Activated CD8-positive, alpha-beta memory T cell treated with anti-CD3 and anti-CD28 coated beads, Interleukin-2, amount 50 U/mL, for 24 hours (primary cell): ENCODE data around the gene BMS1.
"Not testable (repeated sequence)": the region's sequence is repeated elsewhere in the genome, so short reads cannot be mapped to it uniquely, and the experiment has no call there.

ENCODE experiments used
- DNase-seq: peaks from one replicate; pipeline ENCODE4 v3.0.0-alpha.2; 2020; ENCODE audit errors: extremely low read depth

The BMS1 gene

DNA sequence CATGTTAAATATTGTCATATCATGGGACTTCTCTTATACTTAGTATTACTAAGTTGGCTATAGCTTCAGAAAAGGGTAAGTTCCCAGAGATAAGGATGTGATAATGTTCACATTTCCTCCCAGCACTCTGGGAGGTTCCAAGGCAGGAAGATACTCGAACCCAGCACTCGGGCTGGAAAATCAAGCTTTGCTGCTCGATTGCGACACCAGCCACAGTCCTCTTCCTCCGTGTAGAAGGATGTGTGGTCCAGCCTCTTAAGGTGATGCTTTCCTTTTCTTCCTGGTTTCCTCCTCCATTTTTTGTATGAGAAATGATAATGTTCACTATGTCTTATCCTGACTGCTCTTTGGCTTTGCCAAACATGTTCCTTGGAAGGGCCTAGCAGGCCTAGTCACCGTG, 3.2 kb downstream of the BMS1 start:
- no peak for DNase-seq

DNA sequence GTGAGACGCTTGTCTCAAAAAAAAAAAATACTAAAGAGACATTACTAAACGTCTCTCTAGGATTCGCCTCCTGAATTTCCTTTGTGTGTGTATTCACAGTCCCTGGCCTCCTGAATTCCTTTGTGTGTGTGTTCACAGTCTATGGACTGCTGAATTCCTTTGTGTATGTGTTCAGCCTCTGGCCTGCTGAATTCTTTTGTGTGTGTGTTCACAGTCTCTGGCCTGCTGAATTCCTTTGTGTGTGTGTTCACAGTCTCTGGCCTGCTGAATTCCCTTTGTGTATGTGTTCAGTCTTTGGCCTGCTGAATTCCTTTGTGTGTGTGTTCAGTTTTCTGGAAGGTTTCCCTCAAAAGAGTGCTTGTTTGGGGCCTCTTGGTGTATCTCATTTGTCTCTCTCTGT, 8.2 kb downstream of the BMS1 start:
- DNase-seq: no peak

DNA sequence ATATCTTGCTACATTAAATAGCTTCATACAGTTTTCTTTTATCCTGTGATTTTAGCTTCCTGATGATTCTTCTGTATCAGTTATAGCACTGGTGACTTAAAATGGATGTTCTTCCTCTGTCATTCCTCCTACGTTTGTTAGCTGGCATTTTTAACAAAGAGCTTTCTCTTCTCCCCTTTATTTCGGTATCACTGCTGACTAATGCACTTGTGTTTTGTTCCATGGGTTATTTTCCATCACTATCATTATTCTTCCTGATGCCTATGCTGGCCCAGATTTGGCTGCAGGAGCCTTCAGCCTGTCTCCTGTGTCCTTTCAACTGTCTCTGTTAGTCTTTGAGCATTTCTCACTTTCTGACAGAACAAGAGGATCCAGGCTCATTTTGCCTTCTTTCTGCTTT, 13.1 kb downstream of the BMS1 start:
- DNase-seq: no peak

DNA sequence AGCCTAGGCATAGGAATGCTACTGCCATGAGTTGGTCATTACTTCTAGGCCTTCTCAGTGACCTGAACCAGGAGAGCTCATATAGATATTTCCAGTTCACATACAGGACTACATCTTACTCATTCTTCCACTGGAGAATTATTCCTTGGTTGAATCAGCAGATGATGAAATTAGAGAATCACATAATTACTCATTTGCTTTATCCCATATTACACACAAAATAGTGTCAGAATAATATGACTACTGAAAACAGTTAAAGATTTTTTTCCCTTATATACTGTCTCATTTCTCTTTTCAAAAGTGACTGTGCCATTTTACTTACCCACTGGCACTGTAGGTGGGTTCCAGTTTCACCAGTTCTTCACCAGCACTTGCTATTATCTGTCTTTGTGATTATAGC, 18.5 kb downstream of the BMS1 start:
- no peak for DNase-seq

DNA sequence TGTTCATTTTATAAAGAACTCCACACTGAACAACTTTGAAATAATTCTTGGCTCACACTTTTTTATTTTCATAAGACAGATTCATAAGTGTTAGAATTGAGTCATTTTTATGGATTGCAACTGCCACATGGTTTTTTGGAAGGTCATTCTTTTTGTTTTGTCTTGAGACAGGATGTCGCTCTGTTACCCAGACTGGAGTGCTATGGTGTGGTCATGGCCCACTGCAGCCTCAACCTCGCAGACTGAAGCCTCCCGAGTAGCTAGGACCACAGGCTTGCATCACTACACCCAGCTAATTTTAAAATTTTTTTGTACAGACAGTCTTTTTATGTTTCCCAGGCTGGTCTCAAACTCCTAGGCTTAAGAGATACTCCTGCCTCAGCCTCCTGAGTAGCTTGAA, 20.3 kb downstream of the BMS1 start:
- DNase-seq: no peak

DNA sequence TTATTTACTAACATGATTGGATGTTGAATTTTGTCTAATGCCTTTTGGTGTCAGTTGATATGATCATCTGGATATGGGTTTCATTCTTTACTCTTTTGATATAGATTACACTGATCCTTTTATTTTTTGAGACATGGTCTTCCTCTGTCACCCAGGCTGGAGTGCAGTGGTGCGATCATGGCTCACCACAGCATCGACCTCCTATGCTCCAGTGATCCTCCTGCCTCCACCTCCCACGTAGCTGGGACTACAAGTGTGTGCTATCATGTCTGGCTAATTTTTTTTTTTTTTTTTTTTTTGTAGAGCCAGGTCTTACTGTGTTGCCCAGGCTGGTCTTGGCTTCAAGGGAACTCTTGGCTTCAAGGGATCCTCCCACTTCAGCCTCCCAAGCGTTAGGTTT, 27.1 kb downstream of the BMS1 start:
- DNase-seq: no peak

DNA sequence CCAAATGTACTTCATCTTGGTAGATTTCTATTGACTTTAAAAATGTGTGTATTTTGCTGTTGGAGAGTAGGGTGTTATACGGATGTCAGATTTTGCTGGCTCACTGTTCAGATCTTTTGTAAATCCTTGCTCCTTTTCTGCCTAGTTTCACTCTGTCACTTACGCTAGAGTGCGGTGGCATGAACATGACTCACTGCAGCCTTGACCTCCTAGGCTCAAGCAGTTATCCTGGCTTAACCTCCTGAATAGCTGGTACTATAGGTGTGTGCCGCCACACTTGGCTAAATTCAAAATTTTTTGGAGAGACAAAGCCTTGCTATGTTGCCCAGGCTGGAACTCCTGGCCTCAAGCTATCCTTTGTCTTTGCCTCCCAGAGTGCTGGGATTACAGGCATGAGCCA, 29.4 kb downstream of the BMS1 start:
- DNase-seq: no peak

DNA sequence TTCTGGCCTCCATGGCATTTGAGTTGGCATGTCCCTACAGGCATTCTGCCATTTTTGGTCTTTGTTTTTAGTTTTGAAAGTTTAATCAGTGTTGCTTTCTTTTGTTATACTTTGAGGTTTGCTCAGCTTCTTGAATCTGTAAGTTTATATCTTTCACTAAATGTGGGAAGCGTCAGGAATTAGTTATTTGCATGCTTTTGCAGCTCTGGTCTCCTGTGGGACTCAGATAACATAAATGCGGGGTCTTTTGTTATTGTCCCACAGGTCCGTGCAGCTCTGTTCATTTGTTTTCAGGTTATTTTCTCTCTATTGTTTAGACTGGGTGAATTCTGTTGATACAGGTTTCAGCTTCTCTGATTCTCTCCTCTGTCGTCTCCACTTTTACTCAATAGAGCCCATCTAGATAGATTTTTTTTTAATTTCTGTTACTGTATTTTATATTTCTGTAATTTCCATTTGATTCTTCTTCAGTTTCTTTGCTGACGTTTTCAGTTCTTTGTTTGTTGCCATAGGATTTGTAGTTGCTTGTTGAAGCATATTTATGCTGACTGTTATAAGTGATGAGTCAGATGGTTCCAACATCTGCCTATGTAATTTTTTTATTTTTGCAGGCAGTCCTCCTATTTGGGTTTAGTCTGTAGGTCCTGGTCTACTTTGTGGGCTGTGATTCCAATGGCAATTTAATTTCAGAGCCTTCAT, 31.5 kb downstream of the BMS1 start:
- not testable (repeated sequence) for DNase-seq

DNA sequence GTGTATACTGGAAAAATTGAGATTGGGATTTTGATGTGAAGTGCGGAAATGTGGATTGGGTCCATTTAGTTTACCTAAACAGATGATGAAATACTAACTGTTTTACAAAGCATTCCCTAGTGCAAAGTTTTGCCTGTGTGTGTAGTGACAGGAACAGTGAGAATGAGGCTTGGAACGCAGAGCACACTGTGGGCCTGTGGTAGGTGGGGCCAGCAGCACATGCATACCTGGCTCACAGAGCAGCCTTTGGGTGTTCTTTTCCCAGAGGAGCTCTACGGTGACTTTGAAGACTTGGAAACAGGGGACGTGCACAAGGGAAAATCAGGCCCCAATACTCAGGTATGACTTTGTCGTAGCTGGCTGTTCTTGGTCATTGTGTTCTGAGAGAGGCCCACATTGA, 33.7 kb downstream of the BMS1 start:
- DNase-seq: not testable (repeated sequence)

DNA sequence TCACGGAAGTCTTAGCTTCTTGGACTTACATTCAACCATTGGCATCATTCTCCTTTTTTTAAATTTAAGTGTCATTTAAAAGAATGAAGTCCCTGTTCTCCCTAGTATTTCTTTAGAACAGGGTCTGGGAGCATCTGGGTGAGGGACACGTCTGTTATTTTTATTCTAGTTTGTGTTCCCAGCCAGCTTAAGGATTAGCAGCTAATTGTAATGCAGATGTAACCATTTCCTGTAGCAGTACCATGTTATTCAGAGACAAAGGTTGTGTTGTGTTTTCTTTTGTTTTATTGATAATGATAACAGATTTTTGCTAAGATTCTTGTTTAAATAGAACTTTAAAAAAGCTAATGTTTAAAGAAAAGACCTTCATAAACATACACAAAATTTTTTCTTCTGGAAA, 34.3 kb downstream of the BMS1 start:
- DNase-seq: no peak

DNA sequence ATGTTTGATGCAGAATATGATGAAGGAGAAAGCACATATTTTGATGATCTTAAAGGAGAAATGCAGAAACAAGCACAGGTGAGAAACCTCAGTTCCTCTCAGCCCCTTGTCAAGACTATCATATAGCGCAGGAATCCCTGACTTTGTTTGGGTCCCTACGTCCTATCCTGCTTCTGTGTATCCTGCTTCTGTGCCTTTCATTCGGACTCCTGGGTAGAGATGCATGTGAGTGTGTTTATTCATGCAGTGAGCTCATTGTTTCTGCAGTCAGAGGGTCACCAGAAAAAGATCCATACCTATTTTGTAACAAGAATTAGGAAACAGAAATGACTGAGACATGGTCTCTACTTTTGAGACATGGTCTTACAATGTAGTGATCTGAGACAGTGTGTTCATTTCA, 34.8 kb downstream of the BMS1 start:
- DNase-seq: not testable (repeated sequence)

DNA sequence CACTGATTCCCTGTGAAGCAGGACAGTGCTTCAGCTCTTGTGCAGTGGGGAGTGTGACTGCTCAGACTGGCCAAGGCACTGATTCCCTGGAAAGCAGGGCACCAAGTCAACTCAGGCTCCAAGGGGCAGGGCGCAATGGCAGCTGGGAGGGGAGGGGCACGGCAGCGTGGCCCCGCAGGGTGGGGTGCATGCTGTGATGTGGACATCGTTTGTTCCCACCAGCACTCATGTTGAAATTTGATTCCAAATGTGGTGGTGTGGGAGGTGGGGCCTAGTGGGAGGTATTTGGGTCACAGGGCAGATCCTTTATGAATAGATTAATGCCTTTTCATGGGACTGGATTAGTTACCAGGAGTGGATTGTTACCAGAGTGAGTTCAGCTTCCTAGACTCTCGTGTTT, 44.2 kb downstream of the BMS1 start:
- DNase-seq: not testable (repeated sequence)

DNA sequence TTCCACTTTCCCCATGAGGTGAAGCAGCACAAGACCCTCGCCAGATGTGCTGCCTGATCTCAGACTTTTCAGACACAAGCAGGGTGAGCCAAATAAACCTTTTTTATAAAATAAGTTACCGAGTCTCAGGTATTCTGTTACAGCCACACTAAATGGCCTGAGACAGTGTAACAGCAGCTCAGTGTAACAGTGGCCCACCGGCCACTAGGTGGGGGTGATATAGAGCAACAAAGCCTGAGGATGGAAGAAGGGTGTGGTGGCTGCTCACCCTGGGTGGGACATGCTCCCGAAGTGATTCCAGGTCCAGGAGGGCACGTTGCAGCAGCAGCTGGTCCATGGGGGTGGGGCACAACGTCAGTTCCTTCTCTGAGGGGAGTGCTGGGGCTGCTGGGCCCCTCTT, 44.6 kb downstream of the BMS1 start:
- DNase-seq: no peak

DNA sequence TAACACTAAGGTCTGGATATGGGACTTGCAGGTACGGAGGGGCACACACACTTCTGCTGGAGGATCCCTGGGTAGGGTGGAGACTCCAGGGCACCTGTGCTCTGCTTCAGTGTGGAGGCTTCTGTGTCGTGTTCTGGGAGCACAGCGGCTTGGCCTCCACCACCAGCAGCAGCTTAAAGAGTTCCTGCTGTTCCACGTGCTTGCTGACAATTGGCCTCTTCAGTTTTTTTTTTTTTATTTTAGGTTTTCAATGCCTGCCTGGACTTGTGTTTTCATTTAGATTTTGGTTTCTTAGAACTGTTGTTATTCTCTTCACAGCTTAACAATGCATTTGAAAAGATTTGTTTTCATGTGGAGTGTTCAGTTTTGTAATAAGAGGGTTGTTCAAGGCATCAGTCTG, 45.8 kb downstream of the BMS1 start:
- DNase-seq: not testable (repeated sequence)

DNA sequence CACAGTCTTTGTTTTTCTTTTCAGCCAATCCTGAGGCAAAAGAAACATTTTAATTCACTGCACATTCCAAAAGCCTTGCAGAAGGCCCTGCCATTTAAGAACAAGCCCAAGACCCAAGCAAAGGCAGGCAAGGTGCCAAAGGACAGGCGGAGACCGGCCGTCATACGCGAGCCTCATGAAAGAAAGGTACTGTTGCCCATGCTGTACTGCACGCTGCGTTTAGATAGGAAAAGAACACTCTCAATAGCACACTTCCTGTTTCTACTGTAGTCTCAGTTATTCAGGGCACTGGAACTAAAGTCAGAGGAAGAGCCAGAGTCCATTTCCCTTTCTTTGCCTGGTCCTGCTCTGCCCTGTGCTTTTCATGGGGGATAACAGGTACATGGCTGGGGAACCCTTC, 47.6 kb downstream of the BMS1 start:
- no peak for DNase-seq

DNA sequence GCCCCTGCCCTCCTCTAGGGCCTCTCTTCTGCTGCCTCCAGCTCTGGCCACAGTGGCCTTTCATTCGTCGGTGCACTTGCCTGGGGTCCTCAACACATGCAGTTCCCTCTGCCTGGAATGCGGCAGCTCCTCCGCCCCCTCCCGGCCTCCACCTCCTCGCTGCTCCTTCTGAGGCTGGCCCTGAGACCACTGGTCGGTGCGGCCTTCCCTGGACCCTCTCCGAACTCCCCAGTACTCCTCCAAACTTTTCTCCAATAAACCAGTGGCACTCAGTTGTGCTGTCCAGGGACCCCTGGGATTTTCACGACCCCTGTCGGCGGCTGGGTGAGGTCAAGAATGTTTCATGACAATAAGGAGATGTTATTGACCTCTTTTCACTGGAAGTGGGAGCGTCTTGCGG, 53.5 kb downstream of the BMS1 start:
- DNase-seq: no peak

DNA sequence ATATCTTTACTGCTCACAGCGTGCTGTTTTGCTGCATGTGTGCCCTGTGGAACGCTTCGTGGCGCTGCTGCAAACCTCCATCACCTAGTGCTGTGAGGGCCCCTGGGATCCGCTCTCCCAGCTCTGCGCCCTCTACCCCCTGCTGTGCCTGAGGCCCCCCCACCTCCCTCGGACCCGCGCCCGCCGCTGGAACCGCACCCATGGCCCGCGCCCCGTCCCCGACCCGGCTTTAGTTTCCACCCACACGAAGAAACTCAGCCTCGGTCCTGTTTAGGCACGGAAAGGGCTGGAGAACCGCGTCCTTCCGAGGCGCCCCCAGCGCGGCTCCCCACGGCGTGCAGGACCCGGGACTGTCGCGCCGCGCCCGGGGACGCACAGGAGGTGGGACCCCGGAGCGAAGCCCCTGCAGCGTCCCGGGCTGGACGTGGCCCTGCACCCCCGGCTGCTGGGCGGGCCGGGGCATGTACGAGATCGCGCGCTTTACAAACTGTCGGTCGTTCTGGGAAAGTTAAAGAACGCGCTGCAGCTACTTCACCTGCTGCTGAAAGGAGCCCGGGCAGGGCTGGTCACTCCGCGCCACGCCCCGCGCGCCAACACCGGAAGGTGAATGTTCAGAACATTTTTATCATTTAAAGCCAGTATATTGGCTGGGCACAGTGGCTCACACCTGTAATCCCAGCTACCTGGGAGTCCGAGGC, 54.3 kb downstream of the BMS1 start:
- DNase-seq: no peak

DNA sequence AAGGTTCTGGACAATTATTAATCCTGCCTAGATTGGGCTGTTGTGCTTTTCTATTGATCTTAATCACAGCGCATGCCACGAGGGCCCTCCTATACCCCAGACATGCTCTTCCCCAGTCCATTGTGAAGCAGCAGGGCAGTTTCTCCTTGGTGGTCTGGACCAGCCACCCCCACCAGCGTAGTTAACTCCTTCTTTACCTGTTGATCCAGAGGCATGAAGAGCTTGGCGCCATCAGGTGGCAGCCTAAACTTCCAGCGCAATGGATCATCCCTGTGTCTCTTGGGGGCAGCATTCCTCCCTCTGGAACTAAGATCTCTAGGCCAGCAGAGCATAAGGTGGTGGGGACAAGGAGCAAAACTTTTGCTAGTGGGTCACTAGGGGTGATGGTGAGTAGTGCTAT, 62.2 kb downstream of the BMS1 start:
- not testable (repeated sequence) for DNase-seq

DNA sequence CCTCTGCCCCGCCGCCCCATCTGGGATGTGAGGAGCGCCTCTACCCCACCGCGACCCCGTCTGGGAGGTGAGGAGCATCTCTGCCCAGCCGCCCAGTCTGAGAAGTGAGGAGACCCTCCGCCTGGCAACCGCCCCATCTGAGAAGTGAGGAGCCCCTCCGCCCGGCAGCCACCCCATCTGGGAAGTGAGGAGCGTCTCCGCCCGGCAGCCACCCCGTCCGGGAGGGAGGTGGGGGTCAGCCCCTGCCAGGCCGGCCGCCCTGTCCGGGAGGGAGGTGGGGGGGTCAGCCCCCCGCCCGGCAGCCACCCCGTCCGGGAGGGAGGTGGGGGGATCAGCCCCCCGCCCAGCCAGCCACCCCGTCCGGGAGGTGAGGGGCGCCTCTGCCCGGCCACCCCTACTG, 64.7 kb downstream of the BMS1 start:
- not testable (repeated sequence) for DNase-seq

DNA sequence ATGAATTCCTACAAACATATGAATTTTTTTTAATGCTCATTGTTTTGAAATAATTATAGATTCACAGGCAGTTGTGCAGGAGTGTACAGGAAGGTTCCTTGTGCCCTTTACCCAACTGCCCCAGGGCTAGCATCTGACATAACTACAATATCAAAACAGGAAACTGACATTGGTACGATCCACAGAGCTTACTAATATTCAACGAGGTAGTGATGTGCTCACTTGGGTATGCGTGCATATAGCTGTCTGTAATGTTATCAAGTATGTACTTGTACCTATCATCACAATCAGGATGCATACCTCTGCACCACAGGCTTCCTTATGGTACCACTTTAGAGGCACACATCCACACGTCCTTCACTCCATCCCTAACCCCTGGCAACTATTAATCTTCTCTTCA, 68.3 kb downstream of the BMS1 start:
- DNase-seq: no peak

DNA sequence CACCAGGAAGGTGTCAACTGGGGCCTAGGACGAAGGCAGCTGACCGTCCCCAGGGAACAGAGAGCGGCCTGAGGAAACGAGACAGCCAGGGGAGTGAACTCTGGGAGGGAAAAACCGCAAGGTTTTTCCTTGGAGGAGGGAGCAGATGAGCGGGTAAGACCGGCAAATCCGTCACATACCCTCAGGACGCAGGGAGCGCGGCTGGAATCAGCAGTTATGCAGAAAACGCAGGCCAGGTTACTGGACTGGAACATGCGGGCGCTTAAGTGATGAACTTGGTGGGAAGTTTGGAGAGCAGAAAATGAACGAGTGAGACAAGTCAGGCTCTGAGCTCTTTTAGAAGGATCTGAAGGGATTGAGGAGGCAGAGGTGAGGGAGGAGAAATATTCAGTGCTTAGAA, 76.7 kb downstream of the BMS1 start:
- DNase-seq: no peak

DNA sequence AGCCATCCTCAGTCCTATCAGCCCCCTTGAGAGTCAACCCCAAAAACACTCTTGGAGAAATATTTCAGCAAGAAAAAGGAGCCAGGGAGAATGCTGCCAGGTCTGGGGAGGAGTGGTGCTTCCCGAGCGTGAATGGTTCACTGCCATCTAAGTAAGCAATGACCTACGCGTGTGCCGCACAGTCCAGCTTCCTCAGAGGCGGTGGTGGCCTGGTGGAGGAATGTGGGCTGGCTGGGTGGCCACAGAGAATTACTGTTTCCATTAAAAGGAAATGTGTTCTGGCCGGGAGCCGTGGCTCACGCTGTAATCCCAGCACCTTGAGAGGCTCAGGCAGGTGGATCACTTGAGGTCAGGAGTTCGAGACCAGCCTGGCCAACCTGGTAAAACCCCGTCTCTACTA, 77.4 kb downstream of the BMS1 start:
- DNase-seq: not testable (repeated sequence)

DNA sequence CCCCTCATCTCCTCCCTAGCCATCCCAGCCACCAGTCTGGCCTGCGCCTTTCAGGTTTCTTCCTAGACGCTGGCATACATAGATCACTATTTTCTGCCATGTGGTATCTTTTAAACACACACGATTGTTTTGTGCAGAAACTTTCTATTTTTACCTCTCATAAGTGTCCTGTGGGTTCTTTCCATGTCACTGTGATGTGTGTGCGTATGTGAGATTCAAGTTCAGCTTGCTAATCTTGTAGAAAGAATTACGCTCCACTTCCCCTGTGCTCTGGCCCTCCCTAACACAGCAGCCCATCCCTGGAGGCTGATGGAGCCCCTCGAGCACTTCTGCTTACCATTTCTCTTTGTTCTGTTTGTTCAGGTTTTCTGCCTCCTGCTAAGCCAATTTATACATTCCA, 80.2 kb downstream of the BMS1 start:
- not testable (repeated sequence) for DNase-seq

DNA sequence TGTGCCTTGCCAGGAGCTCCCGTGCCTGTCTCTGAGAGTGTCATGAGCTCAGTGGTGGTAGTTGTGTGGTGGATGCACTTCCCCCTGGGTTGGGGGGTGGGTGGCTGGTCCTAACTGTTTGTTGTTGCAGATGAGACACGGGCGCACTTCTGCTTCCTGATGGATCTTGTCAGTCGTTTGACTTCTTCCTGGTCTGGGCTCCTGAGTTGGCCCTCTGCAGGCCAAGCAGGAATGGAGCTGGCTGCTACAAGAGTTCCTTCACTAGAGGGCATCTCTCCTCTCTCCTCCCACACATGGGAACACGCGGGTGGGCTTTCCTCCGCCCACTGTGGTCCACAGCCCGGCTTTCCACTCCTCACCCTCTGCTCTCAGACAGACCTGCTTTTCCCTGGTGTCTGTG, 82.0 kb downstream of the BMS1 start:
- DNase-seq: no peak
